Measurements from ENCODE around the gene ADGRG3. TPM values are rescaled to one million over a fixed set of nuclear protein-coding genes. Genes with fewer than 3 reads are reported as not detected.
A peak's percentile ranks its signal among the peaks of the same experiment; 100 is the strongest.

The ADGRG3 gene
- total RNA-seq, 4 donors from 2014 or later = 2.0 to 9.6 (median 3.7) TPM

DNA sequence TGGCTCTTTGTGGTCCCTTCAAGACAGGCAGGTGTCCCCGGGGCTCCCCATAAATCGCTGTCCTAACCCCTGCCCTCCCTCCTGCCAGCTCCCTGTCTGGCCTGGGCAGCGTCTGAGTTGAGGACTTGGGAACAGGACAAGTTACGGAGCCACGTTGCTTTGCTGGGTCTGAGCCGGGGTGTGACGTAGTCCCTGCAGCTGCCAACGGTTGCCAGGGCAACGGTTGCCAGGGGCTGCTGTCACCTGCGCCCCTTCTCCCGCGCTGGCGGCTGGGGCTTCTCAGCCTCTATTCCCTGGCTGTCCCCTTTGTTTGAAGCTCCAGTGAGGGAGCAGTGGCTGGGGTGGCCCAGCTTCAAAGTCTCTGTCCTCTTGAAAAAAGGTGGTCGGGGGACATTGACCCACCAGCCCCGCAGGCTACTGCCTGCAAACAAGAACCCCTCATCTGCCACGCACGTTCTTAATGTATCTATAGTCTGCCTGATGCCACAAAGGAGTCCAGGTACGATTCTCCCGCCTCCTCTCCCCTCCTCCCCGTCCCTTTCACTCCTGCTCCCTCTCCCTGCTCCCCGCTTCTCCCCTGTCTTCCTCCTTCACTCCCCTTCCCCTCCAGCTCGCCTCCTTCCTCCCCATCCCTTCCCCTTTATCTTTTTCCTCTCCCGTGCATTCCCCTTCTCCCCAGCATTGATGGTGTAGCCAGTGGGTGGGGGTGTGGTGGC, 28.8 kb upstream of the ADGRG3 start:
- H3K27ac ChIP-seq (replicated peaks in 1 of 4) = peak overlapping the region in 3 of 4 donors; percentile 55 to 67 (median 62)
- H3K9me3 ChIP-seq = no peaks in the 10 kb centered on the region
- intact Hi-C loops (cut with DNase I) = no loop called here
- H3K4me1 ChIP-seq = peaks cover 46 to 78% (median 63%) of the 10 kb centered on the region in 4 donors
- no peak for TF ChIP-seq POLR2A (IDR thresholded peaks at IDR 0.05; ENCODE audit: low read depth)
- no peak for TF ChIP-seq POLR2AphosphoS5 (IDR thresholded peaks at IDR 0.05)
- TF ChIP-seq EP300 (IDR thresholded peaks at IDR 0.05) = no peak
- TF ChIP-seq, protein P1, sequence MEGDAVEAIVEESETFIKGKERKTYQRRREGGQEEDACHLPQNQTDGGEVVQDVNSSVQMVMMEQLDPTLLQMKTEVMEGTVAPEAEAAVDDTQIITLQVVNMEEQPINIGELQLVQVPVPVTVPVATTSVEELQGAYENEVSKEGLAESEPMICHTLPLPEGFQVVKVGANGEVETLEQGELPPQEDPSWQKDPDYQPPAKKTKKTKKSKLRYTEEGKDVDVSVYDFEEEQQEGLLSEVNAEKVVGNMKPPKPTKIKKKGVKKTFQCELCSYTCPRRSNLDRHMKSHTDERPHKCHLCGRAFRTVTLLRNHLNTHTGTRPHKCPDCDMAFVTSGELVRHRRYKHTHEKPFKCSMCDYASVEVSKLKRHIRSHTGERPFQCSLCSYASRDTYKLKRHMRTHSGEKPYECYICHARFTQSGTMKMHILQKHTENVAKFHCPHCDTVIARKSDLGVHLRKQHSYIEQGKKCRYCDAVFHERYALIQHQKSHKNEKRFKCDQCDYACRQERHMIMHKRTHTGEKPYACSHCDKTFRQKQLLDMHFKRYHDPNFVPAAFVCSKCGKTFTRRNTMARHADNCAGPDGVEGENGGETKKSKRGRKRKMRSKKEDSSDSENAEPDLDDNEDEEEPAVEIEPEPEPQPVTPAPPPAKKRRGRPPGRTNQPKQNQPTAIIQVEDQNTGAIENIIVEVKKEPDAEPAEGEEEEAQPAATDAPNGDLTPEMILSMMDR (IDR thresholded peaks at IDR 0.05) = no peak
- H3K27me3 ChIP-seq = peaks cover 0 to 45% (median 0%) of the 10 kb centered on the region in 4 donors
- DNase-seq (ENCODE audit: extremely low spot score) = no peak
- no peak overlapping the region for H3K4me3 ChIP-seq
- 61% methylated on average over 11 of the region's 23 CpGs for WGBS
- H3K36me3 ChIP-seq = peaks cover 0 to 5% (median 0%) of the 10 kb centered on the region in 4 donors

DNA sequence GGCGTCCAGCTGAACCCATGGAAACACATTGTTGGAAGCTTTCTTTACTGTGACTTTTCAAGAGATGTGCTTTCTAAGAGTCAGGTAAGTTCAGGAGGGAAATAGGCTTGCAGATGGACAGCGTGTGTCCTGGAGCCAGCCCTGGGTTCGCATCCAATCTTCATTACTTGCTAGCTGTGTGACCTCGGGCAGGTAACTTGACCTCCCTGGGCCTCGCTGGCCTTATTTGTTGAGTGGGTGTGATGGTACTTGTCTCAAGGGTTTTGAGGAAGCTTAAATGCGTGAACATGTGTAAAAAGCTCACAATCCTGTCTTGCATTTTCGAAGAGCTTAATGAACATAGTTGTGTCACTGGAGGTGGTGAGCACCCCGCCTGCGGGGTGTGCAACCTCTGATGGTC, 27.9 kb upstream of the ADGRG3 start:
- TF ChIP-seq, protein P1 (IDR thresholded peaks at IDR 0.05) = no peak
- TF ChIP-seq EP300 (IDR thresholded peaks at IDR 0.05) (no peak), POLR2AphosphoS5 (IDR thresholded peaks at IDR 0.05) (no peak), POLR2A (IDR thresholded peaks at IDR 0.05; ENCODE audit: low read depth) (no peak)
- H3K36me3 ChIP-seq = peaks cover 0 to 8% (median 0%) of the 10 kb centered on the region in 4 donors
- intact Hi-C loops (cut with DNase I) = no loop called here
- peak overlapping the region in 1 of 4 donors; percentile 20 for H3K27ac ChIP-seq (replicated peaks in 1 of 4)
- no peaks in the 10 kb centered on the region for H3K9me3 ChIP-seq
- 97% methylated on average over 9 of the region's 9 CpGs for WGBS
- no peak for DNase-seq (ENCODE audit: extremely low spot score)
- H3K4me3 ChIP-seq = no peak overlapping the region
- H3K27me3 ChIP-seq = peaks cover 0 to 40% (median 0%) of the 10 kb centered on the region in 4 donors
- H3K4me1 ChIP-seq = peaks cover 37 to 76% (median 58%) of the 10 kb centered on the region in 4 donors

DNA sequence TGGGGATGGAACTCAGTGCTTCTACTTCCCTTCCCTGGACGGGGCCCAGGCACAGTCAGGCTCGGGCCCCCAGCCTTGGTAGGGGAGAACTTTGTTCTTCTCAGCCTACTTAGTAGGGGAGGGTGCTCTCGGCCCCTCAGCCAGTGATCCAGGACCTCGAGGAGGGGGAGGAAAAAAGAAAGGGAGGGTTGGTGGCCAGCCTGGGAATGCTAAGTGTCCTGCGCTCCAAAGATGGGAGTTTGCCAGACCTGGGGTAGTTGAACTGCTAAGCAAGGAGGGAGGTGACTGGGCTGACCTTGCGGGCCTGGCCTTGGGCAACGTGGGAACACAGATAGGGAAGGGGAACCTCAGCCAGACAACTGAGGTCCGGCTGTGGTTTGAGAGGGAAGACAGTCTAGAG, 27.5 kb upstream of the ADGRG3 start:
- Histone ChIP-seq H3K27ac (replicated peaks in 1 of 4) (peak overlapping the region in 1 of 4 donors; percentile 20), H3K4me1 (peaks cover 35 to 73% (median 56%) of the 10 kb centered on the region in 4 donors), H3K27me3 (peaks cover 0 to 39% (median 0%) of the 10 kb centered on the region in 4 donors), H3K36me3 (peaks cover 0 to 8% (median 0%) of the 10 kb centered on the region in 4 donors), H3K4me3 (no peak overlapping the region), H3K9me3 (no peaks in the 10 kb centered on the region)
- intact Hi-C loops (cut with DNase I) = no loop called here
- TF ChIP-seq POLR2AphosphoS5 (IDR thresholded peaks at IDR 0.05) (no peak), EP300 (IDR thresholded peaks at IDR 0.05) (no peak), POLR2A (IDR thresholded peaks at IDR 0.05; ENCODE audit: low read depth) (no peak)
- TF ChIP-seq, protein P1 (IDR thresholded peaks at IDR 0.05) = no peak
- DNase-seq (ENCODE audit: extremely low spot score) = no peak
- 66% methylated on average over 8 of the region's 8 CpGs for WGBS

DNA sequence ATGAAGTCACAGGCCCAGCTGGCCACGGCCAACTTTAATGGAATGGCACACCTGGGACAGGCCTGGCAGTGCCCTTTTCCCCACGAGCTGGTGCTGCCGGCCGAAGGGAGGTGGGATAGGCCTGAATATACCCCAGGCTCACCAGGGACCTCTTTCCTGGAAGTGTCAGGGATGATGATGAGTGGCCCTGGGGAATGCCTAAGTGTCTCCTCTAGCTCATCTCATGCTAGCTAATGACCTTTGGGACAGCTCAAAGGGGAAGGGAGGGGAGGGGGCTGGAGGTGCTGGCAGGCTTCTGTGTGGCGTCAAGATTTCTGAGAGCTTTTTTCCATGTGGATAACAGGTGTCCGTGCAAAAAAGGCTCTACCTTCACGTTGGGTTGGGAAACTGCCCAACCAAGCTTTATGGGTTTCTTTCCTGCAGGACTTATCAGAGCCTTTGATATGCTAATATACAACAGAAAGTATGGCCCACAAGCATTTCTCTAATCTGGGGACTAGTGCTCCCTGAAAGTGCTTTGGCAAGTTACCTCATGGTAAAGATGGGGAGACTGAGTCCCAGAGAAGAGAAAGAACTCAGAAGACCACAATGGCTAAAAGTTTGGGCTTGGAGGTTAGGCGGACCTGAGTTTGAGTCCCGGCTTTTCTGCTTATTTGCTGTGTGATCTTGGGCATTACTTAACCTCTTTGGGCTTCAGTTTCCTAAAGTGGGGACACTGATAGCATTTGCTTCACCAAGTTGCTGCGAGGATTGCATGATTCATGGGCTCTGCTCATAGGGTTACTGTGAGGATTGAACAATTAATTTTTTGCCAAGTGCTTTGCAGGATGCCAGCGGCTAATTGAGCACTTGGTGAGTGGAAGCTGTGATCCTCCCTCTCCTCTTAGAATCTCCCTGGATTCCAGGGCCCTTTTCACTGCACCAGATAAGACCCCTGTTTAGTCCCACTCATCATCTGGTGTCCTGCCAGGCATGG, 25.7 kb upstream of the ADGRG3 start:
- H3K36me3 ChIP-seq = peaks cover 0 to 8% (median 0%) of the 10 kb centered on the region in 4 donors
- no peak for DNase-seq (ENCODE audit: extremely low spot score)
- WGBS = 71% methylated on average over 11 of the region's 11 CpGs
- H3K27ac ChIP-seq (replicated peaks in 1 of 4) = peak overlapping the region in 2 of 4 donors; percentile 19 to 55
- intact Hi-C loops (cut with DNase I) = no loop called here
- H3K9me3 ChIP-seq = no peaks in the 10 kb centered on the region
- H3K27me3 ChIP-seq = peaks cover 0 to 36% (median 0%) of the 10 kb centered on the region in 4 donors
- TF ChIP-seq, protein P1 (IDR thresholded peaks at IDR 0.05) = no peak
- TF ChIP-seq EP300 (IDR thresholded peaks at IDR 0.05) = no peak
- TF ChIP-seq POLR2AphosphoS5 (IDR thresholded peaks at IDR 0.05) = no peak
- TF ChIP-seq POLR2A (IDR thresholded peaks at IDR 0.05; ENCODE audit: low read depth) = no peak
- H3K4me3 ChIP-seq = no peak overlapping the region
- peaks cover 26 to 61% (median 49%) of the 10 kb centered on the region in 4 donors for H3K4me1 ChIP-seq
